GM18858 (cell line): ENCODE results near the gene SNAP47.

Source experiments
- ATAC-seq: cut with Tn5 transposase; IDR thresholded peaks from one replicate; pipeline ENCODE4 v1.9.1; 2021; ENCODE audit not compliant: unreplicated experiment

The SNAP47 gene

GRCh38 chr1:227748496-227749182 is 13.4 kb downstream of the SNAP47 start:
- no peak for ATAC-seq

- ATAC-seq = no peak
Measured at GRCh38 chr1:227749225-227749624, 14.0 kb downstream of the SNAP47 start.

GRCh38 chr1:227749916-227750710 is 14.9 kb downstream of the SNAP47 start:
- ATAC-seq = no peak

GRCh38 chr1:227753999-227754711 is 18.9 kb downstream of the SNAP47 start:
- no peak for ATAC-seq

GRCh38 chr1:227754958-227755357 is 19.7 kb downstream of the SNAP47 start:
- ATAC-seq = no peak

- no peak for ATAC-seq
Measured at GRCh38 chr1:227756172-227756959, 21.1 kb downstream of the SNAP47 start.

GRCh38 chr1:227757781-227758180 is 22.5 kb downstream of the SNAP47 start:
- ATAC-seq = no peak

- ATAC-seq = peak; percentile 44
Measured at GRCh38 chr1:227758366-227758765, 23.1 kb downstream of the SNAP47 start.

- ATAC-seq = no peak
Measured at GRCh38 chr1:227759341-227760300, 24.4 kb downstream of the SNAP47 start.

GRCh38 chr1:227760377-227760776 is 25.1 kb downstream of the SNAP47 start:
- no peak for ATAC-seq

- ATAC-seq = no peak
Measured at GRCh38 chr1:227761621-227762230, 26.5 kb downstream of the SNAP47 start.

GRCh38 chr1:227762231-227762911 is 27.1 kb downstream of the SNAP47 start:
- peak; percentile 59 for ATAC-seq

- no peak for ATAC-seq
Measured at GRCh38 chr1:227763246-227764018, 28.2 kb downstream of the SNAP47 start.

GRCh38 chr1:227764019-227764391 is 28.8 kb downstream of the SNAP47 start:
- ATAC-seq = no peak

- ATAC-seq = no peak
Measured at GRCh38 chr1:227765261-227766014, 30.2 kb downstream of the SNAP47 start.

- ATAC-seq = no peak
Measured at GRCh38 chr1:227766015-227766634, 30.9 kb downstream of the SNAP47 start.
